Stimulated activated CD4-positive, alpha-beta T cell treated with anti-CD3 and anti-CD28 coated beads, Interleukin-12 subunit alpha, Interleukin-12 subunit beta, amount 100 ng/mL, for 24 hours (primary cell): ENCODE measurements around the gene CORO6.
"Not testable (repeated sequence)": the region's sequence is repeated elsewhere in the genome, so short reads cannot be mapped to it uniquely, and the experiment has no call there.

ENCODE experiments used
- DNase-seq, 2 experiments: peaks; one replicate each; pipeline ENCODE4 v3.0.0-alpha.2; 2020; ENCODE audit warnings: low read depth in 2 of 2

The CORO6 gene

DNA sequence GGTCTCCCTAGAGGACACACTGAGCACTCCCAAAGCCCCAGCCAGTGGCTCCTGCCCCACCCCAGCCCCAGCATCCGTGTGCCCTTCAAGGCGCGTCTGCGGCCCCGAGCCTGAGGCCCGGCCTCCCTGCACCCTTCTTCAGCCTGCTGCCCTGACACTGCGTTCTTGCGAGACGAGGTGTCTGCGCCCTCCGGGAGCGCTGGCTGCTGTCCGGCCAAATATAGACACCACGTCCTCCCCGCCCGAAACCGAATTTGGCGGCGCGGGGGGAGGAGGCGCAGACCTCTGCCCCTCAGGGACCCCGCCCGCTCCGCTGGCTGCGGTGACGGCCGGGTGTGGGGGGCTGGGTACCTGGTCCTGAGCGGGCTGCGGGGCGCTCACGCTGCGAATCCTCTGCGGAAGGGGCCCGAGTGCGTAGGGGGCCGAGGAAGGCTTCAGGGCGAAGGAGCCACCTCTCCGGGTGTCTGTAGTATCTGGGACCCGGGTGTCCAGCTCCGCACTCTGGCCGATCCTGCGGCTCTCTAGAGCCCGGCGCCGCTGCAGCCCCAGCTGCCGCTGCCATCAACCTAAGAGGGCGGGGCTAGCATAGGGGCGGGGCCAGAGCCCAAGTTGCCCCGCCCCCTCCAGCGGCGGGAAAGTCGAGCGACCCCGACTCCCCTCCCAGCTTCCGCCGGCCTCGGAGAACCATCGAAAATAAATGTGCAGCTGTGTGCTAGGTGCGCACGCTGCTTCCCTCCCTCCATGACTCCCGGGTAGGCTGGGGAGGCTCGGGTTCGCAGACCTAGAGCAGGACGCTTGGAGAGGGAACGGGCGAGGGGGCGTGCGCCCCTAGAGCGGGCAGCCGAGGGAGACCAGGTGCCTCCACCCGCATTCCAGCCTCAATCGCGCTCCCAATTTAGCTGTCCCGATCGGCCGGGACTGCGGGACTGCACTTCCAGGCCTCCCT lies at the start of gene CORO6:
Gene CORO6, minus strand, starts transcription at position 576 of the 946 bp plus-strand sequence. CDS start 1,491 bp downstream, outside the sequence.
- peak; percentile 46 to 66 for DNase-seq

DNA sequence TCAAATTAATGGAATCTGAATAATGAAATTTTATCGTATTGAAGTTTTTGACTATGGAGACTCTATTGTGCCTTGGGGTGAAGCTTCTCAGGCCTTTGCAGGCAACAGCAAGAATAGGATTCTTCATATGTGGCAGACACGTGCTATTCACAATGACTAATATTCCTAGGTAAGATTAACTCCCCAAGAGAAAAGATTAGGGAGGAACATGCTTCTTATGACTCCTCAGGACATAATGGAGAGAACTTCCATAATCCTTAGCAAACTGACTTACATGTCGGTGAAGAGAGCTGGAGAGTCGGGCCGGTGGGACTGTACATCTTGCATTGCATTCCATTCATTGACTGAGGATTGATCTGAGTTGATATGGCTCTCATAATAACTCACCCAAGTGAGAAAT lies 48.9 kb upstream of the CORO6 start:
- DNase-seq, result no peak

DNA sequence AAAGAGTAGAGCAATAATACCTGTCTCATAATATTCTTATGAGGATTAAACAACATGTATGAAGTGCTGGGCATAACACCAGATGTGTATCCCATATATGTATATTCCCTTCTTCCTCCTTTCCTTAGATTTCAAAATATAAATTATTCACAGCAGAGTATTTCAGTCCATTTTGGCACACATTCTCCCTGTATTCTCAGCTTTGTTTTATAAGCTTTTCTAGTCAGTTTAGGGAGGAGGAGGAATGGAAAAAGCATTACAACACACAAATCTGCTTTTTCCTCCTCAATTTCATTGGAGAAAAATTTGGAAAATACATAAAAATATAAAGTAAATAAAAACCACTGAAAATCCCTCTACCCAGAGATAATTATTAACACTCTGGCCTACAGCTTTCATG lies 46.6 kb upstream of the CORO6 start:
- no peak for DNase-seq

- no peak for DNase-seq
These were observed 45.3 kb upstream of the CORO6 start for GRCh38 chr17:29667969-29668368.

DNA sequence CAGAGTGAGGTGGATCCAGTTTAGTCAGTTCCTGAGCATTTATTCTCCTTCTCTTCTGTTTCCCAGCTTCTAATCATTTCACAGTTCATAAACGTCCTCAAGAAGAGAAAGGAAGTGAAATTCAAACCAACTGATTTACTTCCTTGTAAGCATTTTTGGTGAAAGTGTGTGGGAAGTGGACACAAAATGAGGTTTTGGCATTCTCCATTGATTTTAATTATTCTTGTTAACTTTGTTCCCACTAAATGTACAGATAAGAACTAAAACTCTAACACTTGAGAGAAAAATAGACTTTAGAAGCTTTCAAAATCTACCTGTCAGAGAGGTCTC lies 42.7 kb upstream of the CORO6 start:
- no peak for DNase-seq

- no peak for DNase-seq
These were observed 42.2 kb upstream of the CORO6 start for GRCh38 chr17:29664743-29665480.

DNA sequence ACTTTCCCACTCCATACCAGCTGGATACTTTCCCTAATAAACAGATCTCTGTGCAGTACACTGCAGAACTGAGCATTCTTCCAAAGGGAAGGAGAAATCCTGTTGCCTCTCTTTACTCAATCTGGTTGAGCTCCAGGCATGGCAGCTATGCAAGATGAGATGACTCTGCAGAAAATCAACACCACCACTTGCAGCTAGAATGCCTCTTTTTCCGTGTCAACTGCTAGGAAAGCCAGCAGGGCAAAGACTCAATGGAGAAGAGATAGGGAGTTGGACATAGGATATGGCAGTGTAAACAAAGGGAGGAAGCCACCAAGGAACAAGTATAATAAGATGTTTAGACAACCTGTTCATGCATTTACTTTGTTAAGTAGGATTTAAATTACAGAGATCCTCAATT lies 40.4 kb upstream of the CORO6 start:
- DNase-seq, result no peak

DNA sequence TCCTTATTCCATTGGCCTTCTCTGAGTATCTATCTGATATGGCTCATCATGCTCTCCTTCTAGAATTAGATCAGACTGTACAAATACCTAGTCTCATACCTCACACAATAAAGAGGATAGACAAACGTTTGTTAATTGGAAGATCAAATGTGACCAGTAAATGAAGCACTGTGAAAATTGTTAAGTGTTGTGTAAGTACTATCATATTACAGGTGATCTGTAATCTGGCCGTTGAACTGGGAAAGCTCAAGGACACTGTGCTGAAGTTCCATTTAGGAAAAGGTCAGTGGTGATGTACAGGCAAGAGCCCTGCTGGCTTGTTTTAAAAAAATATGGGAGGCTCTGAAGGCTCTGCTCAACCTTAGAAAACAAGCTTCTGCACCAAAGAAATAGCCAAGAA lies 38.5 kb upstream of the CORO6 start:
- no peak for DNase-seq

- DNase-seq, result no peak
These were observed 36.4 kb upstream of the CORO6 start for GRCh38 chr17:29659155-29659554.

- DNase-seq, result no peak
These were observed 32.6 kb upstream of the CORO6 start for GRCh38 chr17:29655323-29655722.

DNA sequence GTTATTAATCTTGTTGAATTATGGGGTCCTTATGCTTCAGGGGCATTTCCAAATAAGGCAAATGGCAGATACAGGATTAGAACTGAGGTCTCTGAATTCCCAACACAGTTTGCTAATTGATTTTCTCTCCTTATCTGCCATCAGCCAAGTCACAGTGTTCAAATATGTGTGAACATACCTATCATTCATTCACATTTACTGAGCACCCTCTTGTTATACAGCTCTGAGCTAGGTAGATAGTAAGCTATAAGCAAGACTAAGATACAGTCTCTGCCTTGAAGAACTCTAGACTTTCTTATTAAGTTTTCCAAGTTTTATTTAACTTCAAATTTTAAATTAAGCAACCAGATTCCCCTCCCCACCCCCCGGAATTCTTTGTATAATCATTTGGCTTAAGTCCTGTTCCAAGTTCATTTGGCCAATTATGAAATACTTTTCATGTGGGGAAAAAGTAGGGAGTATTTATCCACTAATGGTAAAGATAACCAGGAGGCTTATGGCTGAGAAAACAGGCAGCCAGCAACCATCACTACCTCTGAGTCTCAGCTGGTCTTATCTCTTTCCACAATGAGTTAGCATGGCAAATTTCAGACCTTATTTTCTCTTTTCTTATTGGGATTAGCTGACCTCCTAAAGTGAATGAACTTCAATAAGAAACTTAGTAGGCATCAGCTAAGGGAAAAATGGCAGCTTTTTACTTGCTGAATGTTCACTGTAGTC lies 31.4 kb upstream of the CORO6 start:
- DNase-seq, result no peak

GRCh38 chr17:29652976-29653375 lies 30.3 kb upstream of the CORO6 start:
- DNase-seq, result no peak

- not testable (repeated sequence) for DNase-seq
These were observed 29.2 kb upstream of the CORO6 start for GRCh38 chr17:29651913-29652312.

- DNase-seq, result no peak
These were observed 27.7 kb upstream of the CORO6 start for GRCh38 chr17:29650396-29650795.

- DNase-seq, result no peak
These were observed 26.6 kb upstream of the CORO6 start for GRCh38 chr17:29649359-29649758.

- DNase-seq, result no peak
These were observed 25.3 kb upstream of the CORO6 start for GRCh38 chr17:29648005-29648404.

DNA sequence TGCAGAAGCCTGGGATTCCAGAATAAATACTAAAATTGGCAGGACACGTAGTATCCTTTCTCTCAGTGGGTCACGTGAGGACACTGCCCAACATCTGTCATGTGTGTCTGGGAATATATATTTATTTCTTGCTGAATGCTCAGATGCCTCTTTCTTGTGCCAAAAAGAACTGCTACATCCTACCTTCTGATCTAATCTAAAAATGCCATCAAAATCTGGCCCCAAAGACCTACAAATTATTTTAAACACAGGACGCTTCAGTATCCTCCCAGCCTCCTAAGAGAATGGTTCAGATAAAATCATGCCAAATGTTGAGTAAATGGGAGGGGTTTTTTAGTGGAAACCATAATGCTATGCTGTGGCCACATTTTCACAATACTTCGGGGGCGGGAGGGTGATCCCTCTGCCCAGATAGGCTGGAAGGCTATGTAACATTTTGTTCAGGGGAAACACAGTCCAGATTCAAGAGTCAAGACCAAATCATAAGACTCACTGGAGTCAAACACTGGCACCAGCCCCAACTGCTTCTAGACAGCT lies 22.9 kb upstream of the CORO6 start:
- DNase-seq, result no peak

DNA sequence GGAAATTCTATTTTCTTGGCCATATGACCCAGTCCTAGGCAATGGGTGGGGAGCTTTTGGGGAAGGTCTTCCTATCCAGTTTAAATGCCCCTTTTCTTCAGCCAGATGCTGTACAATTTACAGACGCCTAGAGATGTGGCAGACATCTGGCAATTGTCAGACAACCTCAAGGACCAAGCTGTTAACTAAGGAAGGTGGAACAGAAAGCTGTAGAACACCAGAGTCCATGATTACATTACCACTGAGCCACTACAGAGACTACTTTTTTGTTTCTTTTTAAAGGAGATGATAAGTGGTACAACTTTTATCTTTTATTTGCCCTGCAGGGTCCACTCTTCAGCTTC lies 21.1 kb upstream of the CORO6 start:
- no peak for DNase-seq

- no peak for DNase-seq
These were observed 19.5 kb upstream of the CORO6 start for GRCh38 chr17:29642171-29642611.

- DNase-seq, result no peak
These were observed 18.4 kb upstream of the CORO6 start for GRCh38 chr17:29640981-29641642.

- no peak for DNase-seq
These were observed 17.7 kb upstream of the CORO6 start for GRCh38 chr17:29640413-29640812.

- no peak for DNase-seq
These were observed 11.2 kb upstream of the CORO6 start for GRCh38 chr17:29633886-29634285.
